Astrocyte of the spinal cord (primary cell): Measurements from ENCODE around the gene VPS9D1.

Experiments
- DNase-seq: peaks from one replicate; pipeline ENCODE4 v3.0.0; 2011; ENCODE audit warnings: low read depth, low spot score
- H3K4me3 ChIP-seq: 2 replicates; pipeline ENCODE4 v1.5.1; 2011; ENCODE audit warnings: low read depth, mild to moderate bottlenecking, low read length, moderate library complexity
- CTCF ChIP-seq: IDR thresholded peaks from 2 replicates; pipeline ENCODE4 v1.5.1; 2012; ENCODE audit warnings: low read depth, mild to moderate bottlenecking, low read length, inconsistent platforms
- in situ Hi-C: cut with HindIII; loops from 2 replicates; pipeline ENCODE4 v1.10.0; 2017; ENCODE audit warnings: low sequenced_read_pairs

The VPS9D1 gene

GRCh38 chr16:89729293-89729692, 8.6 kb upstream of the VPS9D1 start:
- no peak for DNase-seq
- in situ Hi-C loops = no loop called here
- no peak for TF ChIP-seq CTCF
- H3K4me3 ChIP-seq = no peak overlapping the region

GRCh38 chr16:89727406-89728120, 6.9 kb upstream of the VPS9D1 start:
- H3K4me3 ChIP-seq = no peak overlapping the region
- no peak for DNase-seq
- no peak for TF ChIP-seq CTCF
- in situ Hi-C loops = no loop called here

- in situ Hi-C loops = no loop called here
- no peak for TF ChIP-seq CTCF
- no peak overlapping the region for H3K4me3 ChIP-seq
- peak; percentile 45 for DNase-seq
Measured at GRCh38 chr16:89723279-89724250, 2.9 kb upstream of the VPS9D1 start.

GRCh38 chr16:89722392-89723278, 1.9 kb upstream of the VPS9D1 start:
- DNase-seq = peak; percentile 39
- in situ Hi-C loops = no loop called here
- peak overlapping the region; percentile 56 for H3K4me3 ChIP-seq
- no peak for TF ChIP-seq CTCF

GRCh38 chr16:89721546-89722391, 1.1 kb upstream of the VPS9D1 start:
- in situ Hi-C loops = no loop called here

More at GRCh38 chr16:89721546-89722391, 1.1 kb upstream of the VPS9D1 start:
- no peak for TF ChIP-seq CTCF
- H3K4me3 ChIP-seq = peak overlapping the region; percentile 56
- DNase-seq = peak; percentile 48
